WTC11 (cell line): ENCODE results near the gene ANO9. TPM values are rescaled to one million over a fixed set of nuclear protein-coding genes. Genes with fewer than 3 reads are reported as not detected.
A peak's percentile ranks its signal among the peaks of the same experiment; 100 is the strongest.

Experiments
- ATAC-seq: fragments of 200-7000 bp; cut with Tn5 transposase; 2 replicates; pipeline ENCODE4 v1.10.0; 2021; ENCODE audit warnings: mild to moderate bottlenecking, moderate library complexity
- CTCF ChIA-PET: fragments of 300-600 bp; sonication (Branson Sonifier 250); formaldehyde crosslinking; loops from one replicate; lab custom pipeline; 2021; ENCODE audit warnings: antibody characterized with exemption; lab: Charles Lee
- POLR2A ChIA-PET: fragments of 350-600 bp; sonication (Branson Sonifier 250); formaldehyde crosslinking; loops from one replicate; lab custom pipeline; 2021; ENCODE audit warnings: antibody characterized with exemption; lab: Charles Lee
- DNase-seq: peaks from one replicate; pipeline ENCODE4 v3.0.0; 2021; ENCODE audit warnings: low spot score
- H3K27ac Mint-ChIP-seq: 2 replicates; pipeline ENCODE4 v1.8.0; 2021; ENCODE audit warnings: mixed read lengths
- H3K27me3 Mint-ChIP-seq: 2 replicates; pipeline ENCODE4 v1.8.0; 2021; ENCODE audit warnings: low read depth, mild to moderate bottlenecking, moderate library complexity, mixed read lengths
- H3K36me3 Mint-ChIP-seq: 2 replicates; pipeline ENCODE4 v1.8.0; 2021; ENCODE audit warnings: mixed read lengths
- H3K4me1 Mint-ChIP-seq: 2 replicates; pipeline ENCODE4 v1.8.0; 2022; ENCODE audit warnings: mixed read lengths
- H3K4me3 Mint-ChIP-seq: 2 replicates; pipeline ENCODE4 v1.8.0; 2021; ENCODE audit warnings: mild to moderate bottlenecking, moderate library complexity, mixed read lengths
- H3K9me3 Mint-ChIP-seq: 2 replicates; pipeline ENCODE4 v1.8.0; 2021; ENCODE audit warnings: mixed read lengths
- ARID4B ChIP-seq: sonication (generic); formaldehyde crosslinking; IDR thresholded peaks from 2 replicates; pipeline ENCODE4 v1.8.0; 2023; ENCODE audit warnings: missing genetic modification reagents, mild to moderate bottlenecking, borderline replicate concordance
- CBFB ChIP-seq: sonication (generic); formaldehyde crosslinking; IDR thresholded peaks from 2 replicates; pipeline ENCODE4 v1.8.1; 2022; ENCODE audit warnings: mild to moderate bottlenecking, low read depth, missing genetic modification reagents
- CDX4 ChIP-seq: fragments of 250-450 bp; sonication (Bioruptor Pico); IDR thresholded peaks from 2 replicates; pipeline ENCODE4 v1.9.0; 2021; ENCODE audit warnings: moderate library complexity, mild to moderate bottlenecking, inconsistent platforms, borderline replicate concordance
- CREB1 ChIP-seq: sonication (generic); formaldehyde crosslinking; IDR thresholded peaks from 2 replicates; pipeline ENCODE4 v1.8.0; 2023; ENCODE audit warnings: mild to moderate bottlenecking, missing genetic modification reagents
- EMX1 ChIP-seq: fragments of 250-450 bp; sonication (Bioruptor Pico); IDR thresholded peaks from 2 replicates; pipeline ENCODE4 v1.8.0; 2021; ENCODE audit warnings: mild to moderate bottlenecking
- GTF2I ChIP-seq: fragments of 250-450 bp; sonication (Bioruptor Pico); conservative IDR thresholded peaks from 2 replicates; pipeline ENCODE4 v1.4.0; 2021; ENCODE audit warnings: mild to moderate bottlenecking
- HMGA2 ChIP-seq: fragments of 250-450 bp; sonication (Bioruptor Pico); IDR thresholded peaks from 2 replicates; pipeline ENCODE4 v1.4.0; 2021; ENCODE audit warnings: mild to moderate bottlenecking, moderate library complexity
- IRF1 ChIP-seq: sonication (generic); formaldehyde crosslinking; IDR thresholded peaks from 2 replicates; pipeline ENCODE4 v1.8.0; 2023; ENCODE audit warnings: missing genetic modification reagents
- JUN ChIP-seq: sonication (generic); formaldehyde crosslinking; IDR thresholded peaks from 2 replicates; pipeline ENCODE4 v1.8.0; 2023; ENCODE audit warnings: mild to moderate bottlenecking, missing genetic modification reagents
- KAT7 ChIP-seq: sonication (generic); formaldehyde crosslinking; IDR thresholded peaks from 2 replicates; pipeline ENCODE4 v1.8.1; 2023; ENCODE audit warnings: missing genetic modification reagents, mild to moderate bottlenecking, borderline replicate concordance
- NFATC4 ChIP-seq: fragments of 250-450 bp; sonication (Bioruptor Pico); IDR thresholded peaks from 2 replicates; pipeline ENCODE4 v1.9.0; 2021; ENCODE audit warnings: mild to moderate bottlenecking
- NFYB ChIP-seq: sonication (generic); formaldehyde crosslinking; conservative IDR thresholded peaks from 2 replicates; pipeline ENCODE4 v1.8.0; 2022; ENCODE audit warnings: low read depth, missing genetic modification reagents
- NR2C2 ChIP-seq: sonication (generic); formaldehyde crosslinking; IDR thresholded peaks from 2 replicates; pipeline ENCODE4 v1.8.0; 2022; ENCODE audit warnings: mild to moderate bottlenecking, missing genetic modification reagents
- RELA ChIP-seq: sonication (generic); formaldehyde crosslinking; IDR thresholded peaks from 2 replicates; pipeline ENCODE4 v1.8.1; 2022; ENCODE audit warnings: missing genetic modification reagents, mild to moderate bottlenecking, borderline replicate concordance
- RORB ChIP-seq: fragments of 250-450 bp; sonication (Bioruptor Pico); IDR thresholded peaks from 2 replicates; pipeline ENCODE4 v1.9.0; 2021; ENCODE audit warnings: mild to moderate bottlenecking
- SMAD3 ChIP-seq: sonication (generic); formaldehyde crosslinking; IDR thresholded peaks from 2 replicates; pipeline ENCODE4 v1.8.0; 2022; ENCODE audit warnings: missing genetic modification reagents, mild to moderate bottlenecking, borderline replicate concordance
- ZBTB43 ChIP-seq: sonication (generic); formaldehyde crosslinking; IDR thresholded peaks from 2 replicates; pipeline ENCODE4 v1.8.1; 2023; ENCODE audit warnings: mild to moderate bottlenecking, missing genetic modification reagents
- ZNF263 ChIP-seq: sonication (generic); formaldehyde crosslinking; IDR thresholded peaks from 2 replicates; pipeline ENCODE4 v1.8.1; 2022; ENCODE audit warnings: low read depth, mild to moderate bottlenecking, moderate library complexity, missing genetic modification reagents
- total RNA-seq: library from RNA; stranded (reverse); gene quantifications from 3 replicates; pipeline ENCODE4 v1.2.3, GENCODE V29; 2021
- TF ChIP-seq, protein P1 (sequence below): sonication (generic); formaldehyde crosslinking; IDR thresholded peaks from 2 replicates; pipeline ENCODE4 v1.8.0; 2022; ENCODE audit warnings: mild to moderate bottlenecking, missing genetic modification reagents
- TF ChIP-seq, protein P2 (sequence below): sonication (generic); formaldehyde crosslinking; IDR thresholded peaks from 2 replicates; pipeline ENCODE4 v1.8.0; 2023; ENCODE audit warnings: mild to moderate bottlenecking, missing genetic modification reagents
- TF ChIP-seq, protein P3 (sequence below): sonication (generic); formaldehyde crosslinking; IDR thresholded peaks from 2 replicates; pipeline ENCODE4 v1.8.1; 2023; ENCODE audit warnings: mild to moderate bottlenecking, missing genetic modification reagents
- TF ChIP-seq, protein P4 (sequence below): sonication (generic); formaldehyde crosslinking; IDR thresholded peaks from 2 replicates; pipeline ENCODE4 v1.8.1; 2023; ENCODE audit warnings: mild to moderate bottlenecking, moderate library complexity, missing genetic modification reagents

Gene ANO9
- total RNA-seq, 1 experiment from 2014 or later = 13.2 TPM

- Mint-ChIP-seq H3K36me3 (peaks cover 11% of the 10 kb centered on the region), H3K27me3 (peaks cover 8% of the 10 kb centered on the region), H3K9me3 (peaks cover 3% of the 10 kb centered on the region; the same call in 1 of the 2 replicates), H3K27ac (no peak overlapping the region)
- DNase-seq (no peak), ATAC-seq (no peak)
- no peak for TF ChIP-seq GTF2I (CRISPR knock-in tag)
- TF ChIP-seq KAT7 (CRISPR knock-in tag) = no peak
- TF ChIP-seq ZNF263 (CRISPR knock-in tag) = no peak
- TF ChIP-seq, protein P1, sequence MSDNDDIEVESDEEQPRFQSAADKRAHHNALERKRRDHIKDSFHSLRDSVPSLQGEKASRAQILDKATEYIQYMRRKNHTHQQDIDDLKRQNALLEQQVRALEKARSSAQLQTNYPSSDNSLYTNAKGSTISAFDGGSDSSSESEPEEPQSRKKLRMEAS = no peak
- no peak for TF ChIP-seq CREB1
- TF ChIP-seq RORB (CRISPR knock-in tag) = no peak
- TF ChIP-seq HMGA2 (CRISPR knock-in tag) = no peak
- no peak for TF ChIP-seq RELA (CRISPR knock-in tag)
- no peak for TF ChIP-seq ZBTB43 (CRISPR knock-in tag)
- no peak for TF ChIP-seq JUN
- TF ChIP-seq ARID4B (CRISPR knock-in tag) = no peak
- no peak for TF ChIP-seq IRF1 (CRISPR knock-in tag)
- no peak for TF ChIP-seq NFYB
- TF ChIP-seq NR2C2 (CRISPR knock-in tag) = no peak
- no peak for TF ChIP-seq SMAD3 (CRISPR knock-in tag)
- TF ChIP-seq, protein P2, sequence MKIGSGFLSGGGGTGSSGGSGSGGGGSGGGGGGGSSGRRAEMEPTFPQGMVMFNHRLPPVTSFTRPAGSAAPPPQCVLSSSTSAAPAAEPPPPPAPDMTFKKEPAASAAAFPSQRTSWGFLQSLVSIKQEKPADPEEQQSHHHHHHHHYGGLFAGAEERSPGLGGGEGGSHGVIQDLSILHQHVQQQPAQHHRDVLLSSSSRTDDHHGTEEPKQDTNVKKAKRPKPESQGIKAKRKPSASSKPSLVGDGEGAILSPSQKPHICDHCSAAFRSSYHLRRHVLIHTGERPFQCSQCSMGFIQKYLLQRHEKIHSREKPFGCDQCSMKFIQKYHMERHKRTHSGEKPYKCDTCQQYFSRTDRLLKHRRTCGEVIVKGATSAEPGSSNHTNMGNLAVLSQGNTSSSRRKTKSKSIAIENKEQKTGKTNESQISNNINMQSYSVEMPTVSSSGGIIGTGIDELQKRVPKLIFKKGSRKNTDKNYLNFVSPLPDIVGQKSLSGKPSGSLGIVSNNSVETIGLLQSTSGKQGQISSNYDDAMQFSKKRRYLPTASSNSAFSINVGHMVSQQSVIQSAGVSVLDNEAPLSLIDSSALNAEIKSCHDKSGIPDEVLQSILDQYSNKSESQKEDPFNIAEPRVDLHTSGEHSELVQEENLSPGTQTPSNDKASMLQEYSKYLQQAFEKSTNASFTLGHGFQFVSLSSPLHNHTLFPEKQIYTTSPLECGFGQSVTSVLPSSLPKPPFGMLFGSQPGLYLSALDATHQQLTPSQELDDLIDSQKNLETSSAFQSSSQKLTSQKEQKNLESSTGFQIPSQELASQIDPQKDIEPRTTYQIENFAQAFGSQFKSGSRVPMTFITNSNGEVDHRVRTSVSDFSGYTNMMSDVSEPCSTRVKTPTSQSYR (CRISPR knock-in tag) = no peak
- TF ChIP-seq CBFB (CRISPR knock-in tag) = no peak
- TF ChIP-seq, all 79 proteins: peak for 0
- ChIA-PET POLR2A (no interaction called here), CTCF (no interaction called here)
- no peak overlapping the region for H3K4me3 Mint-ChIP-seq
- no peaks in the 10 kb centered on the region for H3K4me1 Mint-ChIP-seq
Measured at GRCh38 chr11:400241-400689, 41.5 kb downstream of the ANO9 start.

DNA sequence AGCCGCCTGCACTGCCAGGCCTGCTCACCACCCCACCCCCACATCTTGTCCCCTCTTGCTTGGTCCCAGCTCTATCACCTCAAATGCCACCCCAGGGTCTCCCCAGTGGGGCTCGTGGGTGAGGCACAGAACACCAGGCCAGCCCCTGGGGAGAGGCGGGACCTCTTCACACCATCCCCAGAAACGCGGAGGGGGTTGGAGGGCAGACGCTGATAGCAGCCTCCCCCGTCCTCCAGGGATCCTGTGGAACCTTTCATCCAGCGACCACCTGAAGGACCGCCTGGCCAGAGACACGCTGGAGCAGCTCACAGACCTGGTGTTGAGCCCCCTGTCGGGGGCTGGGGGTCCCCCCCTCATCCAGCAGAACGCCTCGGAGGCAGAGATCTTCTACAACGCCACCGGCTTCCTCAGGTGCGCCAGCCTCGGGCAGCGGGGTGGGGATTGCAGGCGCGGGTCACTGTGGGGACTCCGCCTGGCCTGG, 42.0 kb downstream of the ANO9 start:
- CTCF ChIA-PET = no interaction called here
- TF ChIP-seq, protein P3, sequence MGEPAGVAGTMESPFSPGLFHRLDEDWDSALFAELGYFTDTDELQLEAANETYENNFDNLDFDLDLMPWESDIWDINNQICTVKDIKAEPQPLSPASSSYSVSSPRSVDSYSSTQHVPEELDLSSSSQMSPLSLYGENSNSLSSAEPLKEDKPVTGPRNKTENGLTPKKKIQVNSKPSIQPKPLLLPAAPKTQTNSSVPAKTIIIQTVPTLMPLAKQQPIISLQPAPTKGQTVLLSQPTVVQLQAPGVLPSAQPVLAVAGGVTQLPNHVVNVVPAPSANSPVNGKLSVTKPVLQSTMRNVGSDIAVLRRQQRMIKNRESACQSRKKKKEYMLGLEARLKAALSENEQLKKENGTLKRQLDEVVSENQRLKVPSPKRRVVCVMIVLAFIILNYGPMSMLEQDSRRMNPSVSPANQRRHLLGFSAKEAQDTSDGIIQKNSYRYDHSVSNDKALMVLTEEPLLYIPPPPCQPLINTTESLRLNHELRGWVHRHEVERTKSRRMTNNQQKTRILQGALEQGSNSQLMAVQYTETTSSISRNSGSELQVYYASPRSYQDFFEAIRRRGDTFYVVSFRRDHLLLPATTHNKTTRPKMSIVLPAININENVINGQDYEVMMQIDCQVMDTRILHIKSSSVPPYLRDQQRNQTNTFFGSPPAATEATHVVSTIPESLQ (CRISPR knock-in tag) = no peak
- no peak for TF ChIP-seq KAT7 (CRISPR knock-in tag)
- no peak for TF ChIP-seq CDX4 (CRISPR knock-in tag)
- TF ChIP-seq RORB (CRISPR knock-in tag) = no peak
- TF ChIP-seq, protein P4, sequence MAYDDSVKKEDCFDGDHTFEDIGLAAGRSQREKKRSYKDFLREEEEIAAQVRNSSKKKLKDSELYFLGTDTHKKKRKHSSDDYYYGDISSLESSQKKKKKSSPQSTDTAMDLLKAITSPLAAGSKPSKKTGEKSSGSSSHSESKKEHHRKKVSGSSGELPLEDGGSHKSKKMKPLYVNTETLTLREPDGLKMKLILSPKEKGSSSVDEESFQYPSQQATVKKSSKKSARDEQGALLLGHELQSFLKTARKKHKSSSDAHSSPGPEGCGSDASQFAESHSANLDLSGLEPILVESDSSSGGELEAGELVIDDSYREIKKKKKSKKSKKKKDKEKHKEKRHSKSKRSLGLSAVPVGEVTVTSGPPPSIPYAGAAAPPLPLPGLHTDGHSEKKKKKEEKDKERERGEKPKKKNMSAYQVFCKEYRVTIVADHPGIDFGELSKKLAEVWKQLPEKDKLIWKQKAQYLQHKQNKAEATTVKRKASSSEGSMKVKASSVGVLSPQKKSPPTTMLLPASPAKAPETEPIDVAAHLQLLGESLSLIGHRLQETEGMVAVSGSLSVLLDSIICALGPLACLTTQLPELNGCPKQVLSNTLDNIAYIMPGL = no peak
- no peak for TF ChIP-seq NFYB
- TF ChIP-seq NFATC4 = no peak
- no peak for TF ChIP-seq EMX1 (CRISPR knock-in tag)

More for the DNA sequence above, 42.0 kb downstream of the ANO9 start:
- Mint-ChIP-seq H3K27ac (no peak overlapping the region), H3K4me1 (peaks cover under 1% of the 10 kb centered on the region), H3K27me3 (peaks cover 8% of the 10 kb centered on the region), H3K36me3 (peaks cover 11% of the 10 kb centered on the region), H3K9me3 (peaks cover 3% of the 10 kb centered on the region; the same call in 1 of the 2 replicates), H3K4me3 (0 out of 2 replicates have a peak overlapping the region, but pooled peaks have one; percentile 6)
- POLR2A ChIA-PET = no interaction called here
- DNase-seq = no peak
- ATAC-seq = no peak; the same call in 1 of the 2 replicates
